HG03139 (cell line): ENCODE data around the gene PLA2G2F.

Experiments
- ATAC-seq: cut with Tn5 transposase; IDR thresholded peaks from one replicate; pipeline ENCODE4 v1.9.1; 2021; ENCODE audit not compliant: unreplicated experiment

Gene PLA2G2F

DNA sequence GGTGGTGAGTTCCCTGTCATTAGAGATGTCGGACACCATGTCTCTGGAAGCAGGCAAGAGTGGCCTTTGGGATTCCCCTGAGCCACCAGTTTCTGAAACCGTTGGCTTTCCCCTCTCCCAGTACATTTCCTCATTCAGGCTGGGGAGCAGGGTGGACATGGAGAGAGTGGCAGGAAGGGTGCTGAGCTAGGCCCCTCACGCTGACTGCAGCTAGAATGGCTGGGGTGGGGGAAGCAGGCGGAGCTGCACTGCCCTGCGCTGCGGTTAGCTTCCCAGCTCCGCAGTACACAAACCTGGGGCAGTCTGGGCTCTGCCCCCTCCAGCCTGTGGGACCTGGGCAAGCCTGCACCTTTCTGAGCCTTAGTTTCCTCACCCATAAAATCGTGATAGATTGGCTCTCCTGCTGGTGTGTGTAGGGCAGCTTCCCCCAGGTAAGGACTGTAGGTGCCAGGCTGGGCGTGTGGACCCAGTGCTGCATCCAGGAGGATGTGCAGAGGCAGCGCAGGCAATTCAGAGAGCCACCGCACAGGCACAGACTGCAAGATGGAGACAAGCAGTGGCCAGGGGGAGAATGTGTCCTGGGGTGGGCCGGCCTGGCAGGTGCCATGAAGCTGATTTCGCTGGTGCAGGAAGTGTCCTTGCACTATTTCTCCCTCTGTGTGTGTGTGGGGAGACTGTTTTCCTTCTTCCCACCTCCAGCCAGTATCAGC, 3.0 kb downstream of the PLA2G2F start:
- no peak for ATAC-seq

DNA sequence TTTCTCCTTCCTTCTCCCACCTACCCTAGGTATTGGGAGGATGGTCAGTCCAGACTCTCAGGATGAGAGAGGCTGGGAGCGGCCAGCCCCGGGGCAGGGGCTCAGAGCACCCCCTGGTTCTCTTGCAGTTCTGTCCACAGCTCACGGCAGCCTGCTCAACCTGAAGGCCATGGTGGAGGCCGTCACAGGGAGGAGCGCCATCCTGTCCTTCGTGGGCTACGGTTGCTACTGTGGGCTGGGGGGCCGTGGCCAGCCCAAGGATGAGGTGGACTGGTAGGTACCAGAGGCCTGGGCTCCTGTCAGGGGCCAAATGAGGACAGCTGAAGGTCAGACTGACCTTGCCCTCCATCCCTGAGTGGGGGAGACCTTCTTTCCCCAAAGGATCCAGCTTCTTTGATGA, 4.2 kb downstream of the PLA2G2F start:
- ATAC-seq: no peak

DNA sequence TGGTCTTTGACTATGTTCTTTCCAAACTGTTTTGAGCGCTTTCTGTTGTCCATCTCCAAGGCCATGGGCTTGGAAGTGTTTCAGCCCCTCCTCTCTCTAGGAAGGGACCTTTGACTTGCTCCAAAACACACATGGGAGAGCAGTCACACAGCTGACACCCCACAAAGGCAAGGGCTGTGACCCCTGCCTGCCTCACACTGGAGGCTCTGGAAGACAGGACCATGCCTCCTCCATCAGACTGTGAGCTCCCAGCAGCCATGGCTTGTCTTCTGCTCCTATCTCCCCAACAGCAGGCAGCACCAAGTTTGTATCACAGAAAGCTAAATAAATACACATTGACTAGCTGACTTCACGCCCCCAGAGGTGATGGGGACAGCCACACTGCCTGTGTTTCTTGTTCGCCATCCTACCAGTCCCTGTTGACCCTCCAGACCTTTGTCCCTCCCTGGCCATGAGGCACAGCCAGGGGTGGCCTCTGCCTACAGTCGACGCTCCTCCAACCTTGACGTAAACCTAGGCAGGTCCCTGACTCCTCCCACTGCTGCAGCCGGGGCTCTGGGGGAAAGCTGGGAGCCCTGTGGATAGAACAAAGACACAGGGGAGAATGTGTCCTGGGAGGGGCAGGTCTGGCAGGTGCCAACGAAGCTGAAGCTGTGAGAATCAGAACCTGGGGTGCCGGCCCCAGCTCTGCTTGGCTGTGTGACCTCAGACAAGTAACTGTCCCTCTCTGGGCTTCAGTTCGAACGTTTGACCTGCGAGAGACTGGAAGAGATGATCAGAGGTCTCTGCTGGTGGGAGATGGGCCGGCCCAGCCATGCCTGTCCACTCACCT, 4.8 kb downstream of the PLA2G2F start:
- ATAC-seq: no peak

DNA sequence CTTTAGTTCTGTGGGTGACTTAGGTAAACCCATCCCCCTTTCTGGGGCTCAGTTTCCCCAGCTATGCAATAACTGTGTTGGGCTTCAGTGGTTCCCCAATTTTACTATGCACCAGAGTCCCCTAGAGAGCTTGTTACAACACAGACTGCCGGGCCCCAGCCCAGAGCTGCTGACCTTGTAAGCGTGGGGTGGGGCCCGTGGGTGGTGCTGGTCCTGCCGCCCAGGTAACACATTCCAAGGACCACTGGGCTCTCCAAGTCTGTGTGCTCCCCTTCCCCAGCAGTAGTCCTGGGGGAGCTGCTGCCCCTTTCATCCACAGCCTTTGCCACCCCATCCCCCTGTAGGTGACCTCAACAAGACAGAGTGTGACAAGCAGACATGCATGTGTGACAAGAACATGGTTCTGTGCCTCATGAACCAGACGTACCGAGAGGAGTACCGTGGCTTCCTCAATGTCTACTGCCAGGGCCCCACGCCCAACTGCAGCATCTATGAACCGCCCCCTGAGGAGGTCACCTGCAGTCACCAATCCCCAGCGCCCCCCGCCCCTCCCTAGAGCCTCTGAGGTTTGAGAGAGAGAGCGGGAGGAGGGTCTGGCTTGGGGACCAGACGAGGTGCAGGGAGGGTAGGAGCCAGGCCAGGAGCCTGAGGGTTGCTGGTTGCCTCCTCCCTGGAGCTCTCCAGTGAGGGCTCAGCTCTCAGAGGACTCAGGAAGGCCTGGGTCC, 8.9 kb downstream of the PLA2G2F start:
- no peak for ATAC-seq

DNA sequence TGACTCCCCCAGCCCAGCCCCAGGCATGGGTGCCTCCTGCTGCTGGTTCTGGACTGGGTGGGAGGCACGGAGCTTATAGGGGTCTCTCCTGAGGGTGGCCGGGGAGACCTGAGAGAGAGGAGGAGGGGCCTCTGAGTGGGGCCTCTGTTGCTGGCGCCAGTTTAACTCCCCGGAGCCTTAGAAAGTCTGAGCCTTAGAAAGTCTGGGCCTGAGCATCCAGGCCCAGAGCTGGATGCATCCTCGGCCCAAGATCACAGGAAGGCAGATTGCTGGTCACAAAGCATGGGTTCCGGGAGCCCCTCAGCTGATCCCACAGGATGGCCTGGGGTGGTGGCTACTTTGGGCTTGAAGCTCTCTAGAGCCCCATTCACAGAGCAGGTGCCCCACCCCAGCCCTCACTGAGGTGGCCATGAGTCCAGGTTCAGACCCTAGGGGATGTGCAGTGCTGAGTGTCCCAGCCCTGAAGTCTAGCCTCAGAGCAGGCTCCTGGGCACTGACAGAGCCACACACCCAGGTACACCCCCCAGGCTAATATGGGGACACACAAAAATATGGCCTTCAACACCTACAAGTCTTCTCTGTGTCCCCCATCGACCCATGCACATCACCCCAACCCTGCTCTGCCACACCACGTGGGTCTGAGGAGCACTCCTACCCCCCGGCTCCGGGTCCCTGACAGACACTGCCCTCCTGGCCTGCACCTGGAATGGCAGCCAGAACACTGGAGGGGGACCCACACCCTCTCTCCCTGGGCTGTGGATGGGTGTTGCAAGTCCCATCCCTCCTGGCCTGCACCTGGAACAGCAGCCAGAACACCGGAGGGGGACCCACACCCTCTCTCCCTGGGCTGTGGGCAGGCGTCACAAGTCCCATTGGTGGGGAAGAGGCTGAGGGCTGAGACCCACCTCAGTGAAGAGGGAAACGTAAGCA, 9.7 kb downstream of the PLA2G2F start:
- ATAC-seq: no peak

DNA sequence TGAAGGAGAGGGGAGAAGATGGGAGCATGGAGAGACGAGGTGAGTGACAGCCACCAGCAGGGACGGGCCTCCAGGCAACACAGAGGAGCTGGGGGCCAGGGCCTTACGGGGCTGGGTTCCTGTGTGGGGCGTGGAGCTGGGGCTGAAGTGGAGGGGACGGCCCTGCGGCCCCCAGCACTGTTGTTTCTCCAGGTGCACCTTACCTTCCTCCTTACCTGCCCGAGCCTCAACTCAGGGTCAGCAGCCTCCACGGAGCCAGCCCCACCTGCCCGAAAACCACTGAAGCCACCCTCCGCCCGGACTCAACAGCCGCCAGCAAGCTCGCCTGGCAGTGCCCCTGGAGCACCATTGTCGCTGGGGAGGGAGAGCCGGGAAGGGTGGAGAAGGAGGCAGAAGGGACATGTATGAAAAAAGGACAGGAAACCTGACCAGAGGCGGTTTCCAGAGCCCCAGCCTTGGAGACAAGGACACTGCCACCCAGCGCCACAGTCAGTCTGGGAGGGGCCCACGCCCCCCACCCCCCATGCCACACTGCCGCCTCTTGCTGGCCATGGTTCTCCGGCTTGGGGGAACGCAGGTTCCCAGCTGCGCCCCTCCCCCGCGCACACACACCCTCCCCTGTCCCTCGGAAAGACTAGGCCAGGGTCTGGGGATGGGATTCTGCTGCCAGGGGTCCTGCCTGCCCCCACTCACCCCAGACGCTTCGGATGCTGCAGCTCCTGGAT, 10.6 kb downstream of the PLA2G2F start:
- no peak for ATAC-seq

DNA sequence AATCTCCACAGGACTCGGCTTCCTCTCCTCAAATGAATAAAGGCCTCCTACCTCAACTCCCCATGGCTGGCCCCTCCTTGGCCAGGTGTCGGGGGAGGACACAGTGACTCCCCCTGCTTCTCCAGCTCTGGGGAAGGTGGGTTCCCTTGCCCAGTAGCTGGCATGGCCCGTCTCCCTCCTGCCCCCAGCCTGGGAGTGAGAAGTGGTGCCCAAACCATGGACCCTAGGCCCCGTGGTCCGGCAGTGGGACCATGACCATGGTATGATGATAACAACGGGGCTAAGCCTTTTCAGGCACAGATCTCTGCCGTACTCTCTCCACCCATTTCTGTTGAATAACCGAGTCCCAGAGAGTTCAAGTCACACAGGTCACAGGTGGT, 11.2 kb downstream of the PLA2G2F start:
- ATAC-seq: no peak

DNA sequence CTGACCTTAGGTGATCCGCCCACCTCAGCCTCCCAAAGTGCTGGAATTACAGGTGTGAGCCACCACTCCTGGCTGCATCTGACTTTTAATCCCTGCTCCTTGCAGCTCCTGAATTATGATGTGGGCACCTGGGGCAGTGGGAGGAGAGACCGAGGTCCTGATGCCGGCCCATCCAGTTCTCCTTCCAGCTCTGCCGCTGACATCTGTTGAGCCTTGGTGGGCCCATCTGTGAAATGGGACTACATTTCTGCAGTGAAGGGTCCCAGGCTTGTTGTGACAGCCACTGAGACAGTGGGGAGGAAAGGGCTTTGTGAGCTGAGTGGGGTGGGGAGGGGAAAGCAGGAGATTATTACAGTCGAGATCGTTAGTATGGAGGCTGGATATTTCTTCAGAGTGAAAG, 11.8 kb downstream of the PLA2G2F start:
- ATAC-seq: no peak

DNA sequence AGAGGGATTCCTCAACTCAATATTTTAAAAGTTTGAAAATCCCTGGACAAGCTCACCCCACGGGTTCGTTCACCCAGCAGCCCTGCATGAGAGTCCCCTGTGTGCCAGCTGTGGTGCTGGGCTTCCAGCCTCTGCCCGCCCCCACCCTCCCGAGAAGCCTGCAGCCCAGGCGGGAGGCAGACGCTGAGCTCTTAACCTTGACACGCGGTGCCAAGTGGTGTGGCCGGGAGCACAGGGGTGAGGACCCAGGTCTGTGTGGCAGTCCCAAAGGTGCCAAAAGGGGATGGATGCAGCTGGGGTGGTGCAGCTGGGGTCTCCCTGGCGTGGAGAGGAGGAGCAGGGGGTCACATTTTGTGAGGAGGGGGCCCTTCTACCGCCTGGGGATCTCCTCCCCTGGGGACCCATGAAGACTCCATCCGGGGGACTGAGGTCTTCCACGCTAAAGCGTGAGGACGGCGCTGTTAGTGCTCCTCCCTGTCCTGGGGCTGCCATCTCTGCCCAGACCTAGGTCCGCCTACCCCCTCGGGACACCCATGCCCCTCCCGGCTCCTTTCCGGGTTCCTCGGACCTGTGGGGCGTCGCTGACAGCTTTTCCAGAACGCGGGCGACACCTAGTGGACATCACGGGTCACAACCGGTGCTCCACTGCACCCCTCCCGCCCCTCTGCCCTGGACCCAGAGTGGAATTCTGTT, 12.9 kb downstream of the PLA2G2F start:
- ATAC-seq: no peak

DNA sequence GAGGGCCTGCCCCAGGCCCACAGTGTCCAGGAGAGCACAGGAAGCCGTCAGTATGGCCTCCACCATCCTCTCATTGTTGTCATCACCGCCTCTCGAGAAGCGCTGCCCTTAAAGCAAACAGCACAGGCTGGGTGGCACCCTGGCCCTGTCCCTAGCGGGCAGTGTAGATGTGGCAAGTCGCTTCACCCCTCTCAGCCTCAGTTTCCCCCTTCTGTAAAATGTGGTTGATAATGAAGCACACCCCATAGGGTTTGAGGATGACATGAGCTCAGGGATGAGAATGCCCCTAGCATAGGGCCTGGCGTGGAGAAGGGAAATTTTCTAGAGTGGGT, 13.4 kb downstream of the PLA2G2F start:
- no peak for ATAC-seq

DNA sequence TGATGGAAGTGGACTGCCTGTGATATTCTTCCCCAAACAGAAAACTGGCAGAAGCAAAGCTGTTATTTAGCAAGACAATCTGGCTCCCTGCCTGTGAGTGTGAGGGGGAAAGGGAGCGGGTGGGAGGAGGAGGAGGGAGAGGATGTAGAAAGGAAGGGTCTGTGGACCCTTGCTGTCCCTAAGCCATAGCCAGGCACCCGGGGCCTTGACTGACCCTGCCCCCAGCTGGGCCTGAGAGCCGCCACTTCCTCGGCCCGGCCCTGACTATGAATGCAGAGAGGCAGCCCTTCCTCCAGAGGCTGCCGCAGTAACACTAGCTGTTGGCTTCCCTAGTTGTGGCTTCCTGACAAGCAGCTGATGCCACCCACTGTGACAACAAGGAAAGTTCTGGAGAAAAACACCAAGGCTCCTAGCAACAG, 13.9 kb downstream of the PLA2G2F start:
- no peak for ATAC-seq

DNA sequence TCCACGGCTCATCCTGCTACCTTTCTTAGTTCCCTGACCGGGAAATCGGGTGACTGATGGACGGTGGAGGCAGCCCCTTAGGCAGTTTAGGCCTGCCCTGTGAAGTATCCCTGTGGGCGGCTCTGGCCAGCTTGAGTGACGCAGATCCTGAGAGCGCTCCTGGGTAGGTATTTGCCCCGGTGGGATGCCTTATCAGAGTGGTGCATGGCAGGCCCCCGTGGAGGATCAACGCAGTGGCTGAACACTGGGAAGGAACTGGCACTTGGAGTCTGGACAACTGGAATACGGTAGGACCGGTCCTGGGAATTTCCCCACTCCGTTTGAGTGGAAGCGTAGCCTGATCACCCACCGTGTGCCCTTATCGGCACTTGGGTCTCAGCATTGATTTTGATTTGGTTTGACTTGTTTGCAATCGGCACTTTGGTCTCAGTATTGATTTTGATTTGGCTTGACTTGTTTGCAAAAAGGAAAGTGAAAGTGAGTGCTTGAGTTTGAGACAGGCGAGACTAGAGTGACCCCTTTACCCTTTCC, 15.2 kb downstream of the PLA2G2F start:
- no peak for ATAC-seq

DNA sequence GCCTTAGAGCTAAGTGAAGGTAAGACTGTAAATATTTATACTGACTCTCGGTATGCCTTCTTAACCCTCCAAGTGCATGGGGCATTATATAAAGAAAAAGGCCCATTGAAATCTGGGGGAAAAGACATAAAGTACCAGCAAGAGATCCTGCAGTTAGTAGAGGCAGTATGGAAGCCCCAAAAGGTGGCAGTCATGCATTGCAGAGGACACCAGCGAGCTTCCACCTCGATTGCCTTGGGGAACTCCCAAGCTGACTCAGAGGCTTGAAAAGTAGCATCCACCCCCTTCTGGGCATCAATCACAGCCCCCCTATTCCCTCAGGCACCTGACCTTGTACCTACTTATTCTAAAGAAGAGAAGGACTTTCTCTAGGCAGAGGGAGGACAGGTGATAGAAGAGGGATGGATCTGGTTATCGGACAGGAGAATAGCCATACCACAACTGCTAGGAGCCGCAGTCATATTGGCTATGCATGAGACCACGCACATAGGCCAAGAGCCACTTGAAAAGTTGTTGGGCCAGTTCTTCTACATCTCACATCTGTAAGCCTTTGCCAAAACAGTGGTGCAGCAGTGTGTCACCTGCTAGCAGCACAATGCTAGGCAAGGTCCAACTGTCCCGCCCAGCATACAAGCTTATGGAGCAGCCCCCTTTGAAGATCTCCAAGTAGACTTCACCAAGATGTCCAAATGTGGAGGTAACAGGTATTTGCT, 19.4 kb downstream of the PLA2G2F start:
- no peak for ATAC-seq

DNA sequence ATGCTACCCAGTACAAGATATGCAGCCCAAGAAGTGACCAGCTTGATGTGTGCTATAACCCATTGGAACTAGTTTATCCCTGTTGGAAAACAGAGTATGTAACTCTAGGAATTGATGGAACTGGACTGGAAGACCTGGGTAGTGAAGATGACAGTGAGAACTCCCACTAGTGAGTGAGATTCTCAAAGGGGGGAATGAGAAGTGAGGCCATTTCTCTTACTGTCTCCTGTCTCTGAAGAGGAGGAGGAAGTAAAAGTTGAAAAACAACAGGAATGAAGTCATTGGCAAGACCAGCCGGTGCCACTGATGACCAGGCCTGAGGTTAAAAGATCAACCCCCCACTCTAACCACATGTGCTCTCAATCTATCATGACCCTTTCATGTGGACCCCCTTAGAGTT, 20.9 kb downstream of the PLA2G2F start:
- ATAC-seq: no peak

DNA sequence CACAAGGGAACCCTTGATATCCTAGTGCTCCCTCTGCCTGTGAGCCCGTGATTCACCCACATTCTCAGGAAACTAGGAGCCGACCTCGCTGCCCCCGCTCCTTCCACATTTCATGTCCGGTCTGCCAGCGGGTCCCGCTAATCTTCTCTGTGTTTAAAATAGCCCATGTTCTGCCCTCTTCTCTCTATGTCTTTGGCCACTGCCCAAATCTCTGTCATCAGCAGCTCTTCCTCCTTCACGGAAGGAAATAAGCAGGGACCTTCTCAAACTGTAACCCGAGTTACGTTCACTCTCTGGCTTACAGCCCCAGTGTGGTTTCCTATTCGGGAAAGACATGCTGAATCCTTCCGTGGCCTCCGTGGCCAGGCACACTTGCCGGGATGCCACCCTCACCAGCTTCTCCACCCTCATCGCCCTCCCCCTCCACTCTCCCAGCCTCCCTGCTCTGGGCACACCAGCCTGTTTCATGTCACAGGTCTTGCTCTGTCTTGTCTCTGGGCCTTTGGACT, 25.6 kb downstream of the PLA2G2F start:
- ATAC-seq: no peak

DNA sequence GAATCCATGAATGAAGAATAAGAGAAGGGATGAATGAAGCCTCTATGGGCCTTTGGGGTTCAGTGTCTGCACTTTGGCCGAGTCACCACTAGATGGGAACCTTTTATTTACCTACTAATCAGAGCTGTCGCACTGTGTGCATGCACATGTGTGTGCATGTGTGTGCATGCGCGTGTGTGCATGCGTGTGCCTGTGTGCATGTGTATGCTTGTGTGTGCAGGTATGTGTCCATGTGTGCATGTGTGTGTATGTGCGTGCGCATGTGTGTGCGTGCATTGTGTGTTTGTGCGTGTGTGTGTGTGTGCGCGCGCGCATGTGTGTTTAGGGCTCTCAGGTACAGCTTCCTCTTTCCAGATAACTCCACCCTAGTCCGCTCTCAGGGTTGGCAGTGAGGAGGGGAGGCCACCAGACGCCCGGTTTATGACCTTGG, 26.4 kb downstream of the PLA2G2F start:
- ATAC-seq: no peak

DNA sequence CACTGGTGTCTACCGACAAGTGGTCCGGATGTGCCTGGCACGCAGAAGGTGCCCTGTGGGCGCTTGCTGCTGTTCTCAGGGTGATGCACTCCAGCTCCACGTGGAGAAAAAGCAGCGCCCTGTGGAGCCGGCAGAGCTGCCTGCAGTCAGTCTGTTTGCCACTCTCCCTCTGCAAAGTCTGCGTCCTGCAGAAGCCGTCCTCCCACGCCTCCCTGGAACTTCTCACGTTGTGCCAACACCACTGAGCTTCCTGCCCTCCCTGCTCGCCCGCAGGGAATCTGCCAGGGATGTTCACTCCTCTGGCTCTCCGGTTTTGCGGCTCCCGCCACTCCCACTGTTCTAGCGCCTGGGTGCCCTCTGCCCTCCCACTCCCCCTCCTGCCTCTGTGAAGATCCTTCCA, 26.9 kb downstream of the PLA2G2F start:
- no peak for ATAC-seq

DNA sequence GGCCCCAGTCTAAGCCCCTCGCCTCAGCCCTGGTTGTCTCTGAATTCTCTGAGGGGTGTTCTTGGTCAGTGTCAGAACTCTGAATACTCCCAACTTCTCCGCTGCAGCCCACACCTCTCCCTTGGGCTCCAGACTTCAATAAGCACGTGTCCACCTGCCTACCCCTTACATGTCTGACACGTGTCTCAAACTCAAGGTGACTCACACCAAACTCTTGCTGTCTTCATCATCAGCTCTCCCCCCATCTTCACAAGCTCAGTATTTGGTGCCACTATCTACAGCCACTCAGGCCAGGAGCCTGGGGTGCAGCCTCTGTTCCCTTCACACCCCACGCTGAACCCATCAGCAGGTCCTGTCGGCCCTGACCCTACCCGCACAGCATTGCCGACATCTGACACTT, 28.0 kb downstream of the PLA2G2F start:
- ATAC-seq: no peak
